Progenitor cell of endocrine pancreas (in vitro differentiated cells): ENCODE measurements around the gene LRCH1. TPM values are rescaled to one million over a fixed set of nuclear protein-coding genes. Genes with fewer than 3 reads are reported as not detected.

Experiments
- DNase-seq: peaks from one replicate; pipeline ENCODE4 v3.0.0; 2021; ENCODE audit warnings: low spot score; ENCODE audit not compliant: unreplicated experiment
- H3K27ac Mint-ChIP-seq: 2 replicates; pipeline ENCODE4 v1.8.0; 2021; ENCODE audit warnings: mild to moderate bottlenecking, moderate library complexity, mixed read lengths
- H3K27me3 Mint-ChIP-seq: 2 replicates; pipeline ENCODE4 v1.8.0; 2021; ENCODE audit warnings: mixed read lengths
- H3K36me3 Mint-ChIP-seq: 2 replicates; pipeline ENCODE4 v1.8.0; 2022; ENCODE audit warnings: mixed read lengths; ENCODE audit not compliant: insufficient read depth
- H3K4me1 Mint-ChIP-seq: 2 replicates; pipeline ENCODE4 v1.8.0; 2021; ENCODE audit warnings: low read depth, mixed read lengths
- H3K4me3 Mint-ChIP-seq: 2 replicates; pipeline ENCODE4 v1.8.0; 2021; ENCODE audit warnings: low read depth, mild to moderate bottlenecking, moderate library complexity, mixed read lengths
- H3K9me3 Mint-ChIP-seq: 2 replicates; pipeline ENCODE4 v1.8.0; 2021; ENCODE audit warnings: low read depth, mixed read lengths
- CTCF ChIP-seq: fragments of 200-600 bp; sonication (generic); IDR thresholded peaks from one replicate; pipeline ENCODE4 v1.5.0; 2021; ENCODE audit warnings: antibody characterized with exemption, mild to moderate bottlenecking; ENCODE audit not compliant: unreplicated experiment
- total RNA-seq: library from RNA; stranded (reverse); gene quantifications from 2 replicates; pipeline ENCODE4 v1.2.1, GENCODE V29; 2021

LRCH1 gene
- total RNA-seq, 1 donor from 2014 or later, result 17.9 TPM

- no peak for DNase-seq
- TF ChIP-seq CTCF, result no peak
- no peaks in the 10 kb centered on the region for H3K27me3 Mint-ChIP-seq
- H3K9me3 Mint-ChIP-seq, result no peaks in the 10 kb centered on the region
- peaks cover 35% of the 10 kb centered on the region for H3K4me1 Mint-ChIP-seq
- H3K4me3 Mint-ChIP-seq, result no peak overlapping the region
- H3K27ac Mint-ChIP-seq, result no peak overlapping the region
- no peaks in the 10 kb centered on the region for H3K36me3 Mint-ChIP-seq
These were observed 77.6 kb downstream of the LRCH1 start for GRCh38 chr13:46630431-46631178.

- no peaks in the 10 kb centered on the region for H3K9me3 Mint-ChIP-seq
- no peak overlapping the region for H3K27ac Mint-ChIP-seq
- no peak for DNase-seq
- no peak overlapping the region for H3K4me3 Mint-ChIP-seq
- H3K27me3 Mint-ChIP-seq, result no peaks in the 10 kb centered on the region
- peaks cover 35% of the 10 kb centered on the region for H3K4me1 Mint-ChIP-seq
- no peak for TF ChIP-seq CTCF
- no peaks in the 10 kb centered on the region for H3K36me3 Mint-ChIP-seq
These were observed 78.2 kb downstream of the LRCH1 start for GRCh38 chr13:46631179-46631542.

- no peak for DNase-seq
- no peaks in the 10 kb centered on the region for H3K9me3 Mint-ChIP-seq
- H3K4me1 Mint-ChIP-seq, result peaks cover 33% of the 10 kb centered on the region
- no peaks in the 10 kb centered on the region for H3K36me3 Mint-ChIP-seq
- H3K4me3 Mint-ChIP-seq, result no peak overlapping the region
- TF ChIP-seq CTCF, result no peak
- no peaks in the 10 kb centered on the region for H3K27me3 Mint-ChIP-seq
- no peak overlapping the region for H3K27ac Mint-ChIP-seq
These were observed 79.2 kb downstream of the LRCH1 start for GRCh38 chr13:46632176-46632575.

DNA sequence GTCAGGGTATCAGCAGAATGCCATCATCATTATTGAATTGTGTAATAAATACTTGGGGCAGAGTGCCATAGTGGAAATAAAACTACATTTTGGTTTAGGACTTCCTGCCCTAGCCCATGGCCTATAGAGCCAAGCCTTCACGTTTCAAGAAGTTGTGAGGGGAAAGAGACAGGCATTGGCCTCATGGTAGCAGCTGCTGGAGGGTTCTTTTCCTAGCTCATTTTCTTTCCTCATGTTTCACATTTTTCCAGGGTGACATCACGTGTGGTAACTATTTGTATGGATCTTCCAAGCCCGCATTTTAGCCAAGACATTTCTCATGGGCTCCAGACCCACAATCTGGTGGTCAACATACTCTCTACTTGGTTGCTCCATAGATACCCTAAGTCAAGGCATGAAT is 80.4 kb downstream of the LRCH1 start:
- TF ChIP-seq CTCF, result no peak
- Mint-ChIP-seq H3K9me3 (no peaks in the 10 kb centered on the region), H3K4me3 (no peak overlapping the region), H3K36me3 (no peaks in the 10 kb centered on the region), H3K27me3 (no peaks in the 10 kb centered on the region), H3K4me1 (peaks cover 30% of the 10 kb centered on the region), H3K27ac (peak overlapping the region; percentile 78)
- DNase-seq, result no peak

DNA sequence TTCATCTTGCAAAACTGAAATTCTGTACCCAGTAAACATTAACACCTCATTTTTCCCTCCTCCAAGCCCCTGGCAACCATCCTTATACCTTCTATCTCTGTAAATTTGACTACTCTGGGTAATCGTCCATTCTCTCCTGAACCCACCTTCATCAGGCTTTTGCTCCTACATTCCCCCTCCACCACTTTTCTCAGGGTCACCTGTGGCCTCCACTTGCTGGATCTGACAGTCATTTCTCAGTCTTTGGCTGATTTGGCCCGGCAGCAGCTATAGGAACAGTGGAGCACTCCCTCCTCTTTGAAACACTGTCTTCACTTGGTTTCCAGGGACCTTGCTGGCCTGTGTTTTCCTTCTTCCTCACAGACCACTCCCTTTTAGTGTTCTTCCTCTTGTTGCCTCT is 83.5 kb downstream of the LRCH1 start:
- no peak for DNase-seq
- no peak overlapping the region for H3K4me3 Mint-ChIP-seq
- no peaks in the 10 kb centered on the region for H3K36me3 Mint-ChIP-seq
- no peaks in the 10 kb centered on the region for H3K27me3 Mint-ChIP-seq
- TF ChIP-seq CTCF, result no peak
- H3K9me3 Mint-ChIP-seq, result peaks cover 3% of the 10 kb centered on the region
- peaks cover 16% of the 10 kb centered on the region for H3K4me1 Mint-ChIP-seq
- H3K27ac Mint-ChIP-seq, result no peak overlapping the region
